ENCODE data around the gene UNC5C. TPM values are rescaled to one million over a fixed set of nuclear protein-coding genes. Genes with fewer than 3 reads are reported as not detected.

Gene UNC5C
- total and polyA plus RNA-seq, 2 of the 8 experiments (the other 6 are each of a cell fraction or from before 2014, with no cell fraction given), result 0.30 to 1.3 TPM

DNA sequence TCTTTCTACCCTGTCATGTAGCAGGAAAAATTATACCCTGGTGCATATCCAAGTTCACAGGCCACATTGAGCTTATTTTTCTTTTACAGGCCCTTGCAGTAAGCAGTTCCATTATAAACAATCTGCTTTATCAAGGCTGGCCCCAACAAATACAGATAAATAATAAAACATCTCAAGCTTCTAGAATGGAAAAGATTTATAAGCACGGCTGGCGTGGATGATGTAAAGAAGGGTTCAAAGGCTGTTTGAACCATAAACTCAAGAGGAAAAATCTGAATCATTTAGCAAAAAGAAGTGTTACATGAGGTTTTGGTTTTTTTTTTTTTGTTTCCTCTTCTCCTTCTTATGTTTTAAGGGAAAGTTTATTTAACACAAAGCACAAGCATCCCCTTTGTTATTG, 109.7 kb downstream of the UNC5C start (continued):
- TF ChIP-seq, protein P1, sequence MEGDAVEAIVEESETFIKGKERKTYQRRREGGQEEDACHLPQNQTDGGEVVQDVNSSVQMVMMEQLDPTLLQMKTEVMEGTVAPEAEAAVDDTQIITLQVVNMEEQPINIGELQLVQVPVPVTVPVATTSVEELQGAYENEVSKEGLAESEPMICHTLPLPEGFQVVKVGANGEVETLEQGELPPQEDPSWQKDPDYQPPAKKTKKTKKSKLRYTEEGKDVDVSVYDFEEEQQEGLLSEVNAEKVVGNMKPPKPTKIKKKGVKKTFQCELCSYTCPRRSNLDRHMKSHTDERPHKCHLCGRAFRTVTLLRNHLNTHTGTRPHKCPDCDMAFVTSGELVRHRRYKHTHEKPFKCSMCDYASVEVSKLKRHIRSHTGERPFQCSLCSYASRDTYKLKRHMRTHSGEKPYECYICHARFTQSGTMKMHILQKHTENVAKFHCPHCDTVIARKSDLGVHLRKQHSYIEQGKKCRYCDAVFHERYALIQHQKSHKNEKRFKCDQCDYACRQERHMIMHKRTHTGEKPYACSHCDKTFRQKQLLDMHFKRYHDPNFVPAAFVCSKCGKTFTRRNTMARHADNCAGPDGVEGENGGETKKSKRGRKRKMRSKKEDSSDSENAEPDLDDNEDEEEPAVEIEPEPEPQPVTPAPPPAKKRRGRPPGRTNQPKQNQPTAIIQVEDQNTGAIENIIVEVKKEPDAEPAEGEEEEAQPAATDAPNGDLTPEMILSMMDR (IDR thresholded peaks at IDR 0.05; ENCODE audit: control extremely low read depth in 1 of 3, insufficient read depth in 1 of 3, low read depth in 1 of 3, low read length in 3 of 3), result no peak
- TF ChIP-seq CBX8 (IDR thresholded peaks at IDR 0.05; ENCODE audit: borderline replicate concordance, low read depth, low read length) (no peak), HDAC2 (IDR thresholded peaks at IDR 0.05; ENCODE audit: borderline replicate concordance in 1 of 2, low read depth in 2 of 2, low read length in 2 of 2) (no peak), TEAD4 (IDR thresholded peaks at IDR 0.05; ENCODE audit: low read depth, low read length) (no peak), FOSL1 (IDR thresholded peaks at IDR 0.05; ENCODE audit: insufficient read depth, low read depth, low read length) (no peak), YY1 (IDR thresholded peaks at IDR 0.05; ENCODE audit: low read depth, low read length) (no peak)
